Upper lobe of left lung (tissue), 6 donors: ENCODE measurements around the gene CFAP161. TPM values are rescaled to one million over a fixed set of nuclear protein-coding genes. Genes with fewer than 3 reads are reported as not detected.

ENCODE experiments used
- ATAC-seq, 2 donors: fragments of 200-7000 bp; cut with Tn5 transposase; one replicate each; pipeline ENCODE4 v1.9.1; 2022; ENCODE audit warnings: mild to moderate bottlenecking in 2 of 2, moderate library complexity in 2 of 2; ENCODE audit not compliant: low FRiP score in 2 of 2
- DNase-seq, 2 donors: peaks; one replicate each; pipeline ENCODE4 v3.0.0-alpha.2; 2019 to 2020
- H3K27ac ChIP-seq, 4 donors: fragments of 200-600 bp; sonication (generic); one replicate each; pipeline ENCODE4 v1.5.1; 2016 to 2019
- H3K27me3 ChIP-seq, 4 donors: fragments of 200-600 bp; sonication (generic); one replicate each; pipeline ENCODE4 v1.5.1; 2017 to 2019
- H3K36me3 ChIP-seq, 4 donors: fragments of 200-600 bp; sonication (generic); one replicate each; pipeline ENCODE4 v1.5.1; 2016 to 2019
- H3K4me1 ChIP-seq, 4 donors: fragments of 200-600 bp; sonication (generic); one replicate each; pipeline ENCODE4 v1.5.1; 2018 to 2019
- H3K4me3 ChIP-seq, 4 donors: fragments of 200-600 bp; sonication (generic); one replicate each; pipeline ENCODE4 v1.5.1; 2017 to 2019; ENCODE audit warnings: mild to moderate bottlenecking in 2 of 4, moderate library complexity in 1 of 4
- H3K9me3 ChIP-seq, 4 donors: fragments of 200-600 bp; sonication (generic); one replicate each; pipeline ENCODE4 v1.5.1; 2018 to 2019
- EP300 ChIP-seq, 4 donors: sonication (generic); formaldehyde crosslinking; IDR thresholded peaks; one replicate each; pipeline ENCODE4 v1.5.1; 2017; ENCODE audit warnings: antibody characterized with exemption in 4 of 4, control low read depth in 2 of 4
- POLR2A ChIP-seq, 4 donors: fragments of 450-650 bp; IDR thresholded peaks; one replicate each; pipeline ENCODE4 v1.5.1; 2016 to 2017; ENCODE audit warnings: antibody characterized with exemption in 4 of 4, mild to moderate bottlenecking in 2 of 4
- POLR2AphosphoS5 ChIP-seq, 2 donors: sonication (generic); formaldehyde crosslinking; IDR thresholded peaks; one replicate each; pipeline ENCODE4 v1.5.1; 2017; ENCODE audit warnings: antibody characterized with exemption in 2 of 2
- WGBS, 2 donors: methylation state at CpG; one replicate each; pipeline ENCODE4 v1.1.5; 2017 to 2018; 5-methylcytosine and 5-hydroxymethylcytosine counted together
- total RNA-seq, 6 donors: library from RNA; depleted of rRNA in 4 of 6; stranded (reverse); fragments of >200 nt in 4 of 6; gene quantifications; one replicate each; pipeline versions ENCODE4 v1.1.0 to v1.2.1, GENCODE V29; 2016 to 2021
- TF ChIP-seq, protein P1 (sequence below), 6 experiments: fragments of 450-650 bp in 4 of 6; fragments of 200-600 bp in 2 of 6; sonication (generic) in 2 of 6; IDR thresholded peaks; one replicate each; pipeline ENCODE4 v1.5.1; 2016 to 2019; ENCODE audit warnings: antibody characterized with exemption in 6 of 6
- donor health status: DM: no; HTN: no; CAD: no; lungs with moderate emphysema.
- donor health status: DM: no; HTN: yes; CAD: no; lungs with severe emphysema.

Gene CFAP161
- total RNA-seq, 6 donors from 2014 or later, result 1.2 to 9.0 (median 2.6) TPM

DNA sequence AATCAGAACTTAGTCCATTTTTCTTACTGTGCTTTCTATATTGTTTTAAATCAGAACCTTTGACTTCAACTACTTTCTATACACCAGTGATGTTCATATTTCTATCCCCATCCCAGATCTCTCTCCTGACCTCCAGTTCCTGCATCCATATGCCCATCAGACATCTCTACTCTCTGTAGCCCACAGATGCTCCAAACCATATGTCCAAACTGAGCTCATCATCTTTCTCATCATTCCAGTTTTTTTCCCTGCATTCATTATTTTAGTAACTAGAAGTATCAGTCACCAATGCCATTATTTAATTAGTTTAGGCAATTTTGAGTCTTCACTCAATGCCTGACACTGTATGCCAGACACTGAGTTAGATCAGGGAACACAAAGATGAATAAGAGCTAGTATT lies 37.2 kb downstream of the CFAP161 start:
- H3K36me3 ChIP-seq, result no peaks in the 10 kb centered on the region
- H3K27ac ChIP-seq, result no peak overlapping the region
- no peaks in the 10 kb centered on the region for H3K27me3 ChIP-seq
- no peaks in the 10 kb centered on the region for H3K9me3 ChIP-seq
- no peak for TF ChIP-seq EP300 (IDR thresholded peaks at IDR 0.05)
- peaks cover 6 to 15% (median 9%) of the 10 kb centered on the region in 4 donors for H3K4me1 ChIP-seq
- no peak for DNase-seq
- ATAC-seq, result no peak
- H3K4me3 ChIP-seq, result no peak overlapping the region

DNA sequence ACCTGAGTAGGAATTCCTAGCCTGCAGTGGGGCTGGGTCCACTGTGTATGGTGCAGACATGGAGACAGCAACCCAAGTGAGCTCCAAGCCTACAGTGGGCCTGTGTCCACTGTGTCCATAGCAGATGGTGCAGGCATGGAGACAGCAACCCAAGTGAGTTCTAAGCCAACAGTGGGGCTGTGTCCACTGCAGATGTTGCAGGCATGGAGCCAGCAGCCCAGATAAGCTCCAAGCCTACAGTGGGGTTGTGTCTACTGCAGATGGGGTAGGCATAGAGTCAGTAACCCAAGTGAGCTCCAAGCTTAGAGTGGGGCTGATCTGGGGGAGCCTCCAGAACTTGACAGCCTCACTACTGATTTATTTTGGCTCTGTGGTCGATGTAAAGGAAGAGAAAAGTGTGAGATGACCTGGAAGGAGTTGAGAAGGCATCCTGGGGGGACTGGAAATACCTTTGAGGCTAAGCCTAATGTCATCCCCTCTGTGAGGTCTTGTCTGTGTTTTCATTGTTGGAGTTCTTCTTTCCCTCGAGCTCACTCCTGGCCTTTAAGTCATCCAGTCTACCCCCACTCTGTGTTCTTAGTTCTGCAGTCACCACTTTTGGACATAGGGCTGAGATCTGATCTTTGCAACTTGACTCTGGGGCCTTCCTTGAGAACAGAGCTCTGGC lies 40.2 kb downstream of the CFAP161 start:
- Histone ChIP-seq H3K4me3 (no peak overlapping the region), H3K27me3 (no peaks in the 10 kb centered on the region), H3K36me3 (no peaks in the 10 kb centered on the region)

DNA sequence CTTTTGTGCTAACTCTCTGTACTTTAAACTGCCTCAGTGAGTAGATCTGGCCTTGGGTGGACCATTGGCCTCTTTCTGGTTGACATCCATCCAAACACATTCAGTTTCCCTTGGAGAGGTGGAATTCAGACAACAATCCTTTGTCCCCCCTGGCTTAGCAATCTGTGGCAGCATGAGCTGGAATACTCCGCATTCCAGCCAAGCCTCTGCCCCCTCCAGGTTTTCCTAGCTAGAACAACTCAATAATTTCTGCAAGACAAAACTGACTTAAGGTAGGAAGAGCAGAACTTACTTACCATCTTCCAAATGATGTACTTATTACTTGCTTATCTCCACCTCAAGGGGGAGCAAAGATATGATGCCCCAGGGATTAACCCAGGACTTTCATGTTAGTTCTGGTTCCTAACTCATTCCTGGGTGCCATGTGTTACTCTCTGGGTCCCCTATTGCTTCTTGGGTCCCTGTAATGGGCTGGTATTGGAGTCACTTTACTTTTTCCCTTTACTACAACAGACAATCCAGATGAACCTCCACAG lies 40.8 kb downstream of the CFAP161 start:
- TF ChIP-seq, protein P1, sequence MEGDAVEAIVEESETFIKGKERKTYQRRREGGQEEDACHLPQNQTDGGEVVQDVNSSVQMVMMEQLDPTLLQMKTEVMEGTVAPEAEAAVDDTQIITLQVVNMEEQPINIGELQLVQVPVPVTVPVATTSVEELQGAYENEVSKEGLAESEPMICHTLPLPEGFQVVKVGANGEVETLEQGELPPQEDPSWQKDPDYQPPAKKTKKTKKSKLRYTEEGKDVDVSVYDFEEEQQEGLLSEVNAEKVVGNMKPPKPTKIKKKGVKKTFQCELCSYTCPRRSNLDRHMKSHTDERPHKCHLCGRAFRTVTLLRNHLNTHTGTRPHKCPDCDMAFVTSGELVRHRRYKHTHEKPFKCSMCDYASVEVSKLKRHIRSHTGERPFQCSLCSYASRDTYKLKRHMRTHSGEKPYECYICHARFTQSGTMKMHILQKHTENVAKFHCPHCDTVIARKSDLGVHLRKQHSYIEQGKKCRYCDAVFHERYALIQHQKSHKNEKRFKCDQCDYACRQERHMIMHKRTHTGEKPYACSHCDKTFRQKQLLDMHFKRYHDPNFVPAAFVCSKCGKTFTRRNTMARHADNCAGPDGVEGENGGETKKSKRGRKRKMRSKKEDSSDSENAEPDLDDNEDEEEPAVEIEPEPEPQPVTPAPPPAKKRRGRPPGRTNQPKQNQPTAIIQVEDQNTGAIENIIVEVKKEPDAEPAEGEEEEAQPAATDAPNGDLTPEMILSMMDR (IDR thresholded peaks at IDR 0.05), result no peak
- TF ChIP-seq EP300 (IDR thresholded peaks at IDR 0.05) (no peak), POLR2AphosphoS5 (IDR thresholded peaks at IDR 0.05) (no peak), POLR2A (IDR thresholded peaks at IDR 0.05) (no peak)
- Histone ChIP-seq H3K27ac (no peak overlapping the region), H3K4me3 (no peak overlapping the region), H3K27me3 (no peaks in the 10 kb centered on the region), H3K4me1 (peaks cover 0 to 2% (median 0%) of the 10 kb centered on the region in 4 donors), H3K36me3 (no peaks in the 10 kb centered on the region), H3K9me3 (no peaks in the 10 kb centered on the region)
- WGBS, 2 donors, result 79 to 100% methylated on average over 1 of the region's 1 CpG
- ATAC-seq (no peak), DNase-seq (no peak)

More for the DNA sequence above, 40.2 kb downstream of the CFAP161 start:
- WGBS, 2 donors, result 69 to 78% methylated on average over 2 of the region's 2 CpGs
- TF ChIP-seq POLR2A (IDR thresholded peaks at IDR 0.05) (no peak), POLR2AphosphoS5 (IDR thresholded peaks at IDR 0.05) (no peak), EP300 (IDR thresholded peaks at IDR 0.05) (no peak)
- TF ChIP-seq, protein P1 (IDR thresholded peaks at IDR 0.05), result no peak
- ATAC-seq (no peak), DNase-seq (no peak)
- H3K9me3 ChIP-seq, result no peaks in the 10 kb centered on the region
- H3K4me1 ChIP-seq, result peaks cover 0 to 2% (median 0%) of the 10 kb centered on the region in 4 donors
- no peak overlapping the region for H3K27ac ChIP-seq

DNA sequence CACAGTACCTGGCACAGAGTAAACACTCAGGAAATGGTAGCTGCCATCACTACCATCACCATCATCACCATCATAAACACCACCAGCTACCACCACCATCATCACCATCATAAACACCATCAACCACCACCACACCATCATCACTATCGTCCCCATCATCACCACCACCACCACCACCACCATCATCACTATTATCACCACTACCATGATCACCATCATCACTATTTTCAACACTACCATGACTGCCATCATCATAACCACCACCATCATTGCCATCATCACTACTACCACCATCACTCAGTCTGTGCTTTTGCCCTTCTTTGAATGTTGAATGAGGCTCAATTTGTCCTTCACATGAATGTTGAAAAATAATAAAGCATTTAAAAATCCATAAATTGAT lies 41.4 kb downstream of the CFAP161 start:
- peaks cover 0 to 2% (median 0%) of the 10 kb centered on the region in 4 donors for H3K4me1 ChIP-seq
- H3K9me3 ChIP-seq, result no peaks in the 10 kb centered on the region
- DNase-seq (no peak), ATAC-seq (no peak)
- TF ChIP-seq EP300 (IDR thresholded peaks at IDR 0.05), result no peak
- TF ChIP-seq, protein P1 (IDR thresholded peaks at IDR 0.05), result no peak
- no peak for TF ChIP-seq POLR2A (IDR thresholded peaks at IDR 0.05)
- no peak for TF ChIP-seq POLR2AphosphoS5 (IDR thresholded peaks at IDR 0.05)
- H3K27me3 ChIP-seq, result no peaks in the 10 kb centered on the region
- H3K27ac ChIP-seq, result peak overlapping the region in 1 of 4 donors; percentile 13
- H3K36me3 ChIP-seq, result no peaks in the 10 kb centered on the region
- H3K4me3 ChIP-seq, result no peak overlapping the region
- 96% methylated on average over 1 of the region's 1 CpG for WGBS, 2 donors

DNA sequence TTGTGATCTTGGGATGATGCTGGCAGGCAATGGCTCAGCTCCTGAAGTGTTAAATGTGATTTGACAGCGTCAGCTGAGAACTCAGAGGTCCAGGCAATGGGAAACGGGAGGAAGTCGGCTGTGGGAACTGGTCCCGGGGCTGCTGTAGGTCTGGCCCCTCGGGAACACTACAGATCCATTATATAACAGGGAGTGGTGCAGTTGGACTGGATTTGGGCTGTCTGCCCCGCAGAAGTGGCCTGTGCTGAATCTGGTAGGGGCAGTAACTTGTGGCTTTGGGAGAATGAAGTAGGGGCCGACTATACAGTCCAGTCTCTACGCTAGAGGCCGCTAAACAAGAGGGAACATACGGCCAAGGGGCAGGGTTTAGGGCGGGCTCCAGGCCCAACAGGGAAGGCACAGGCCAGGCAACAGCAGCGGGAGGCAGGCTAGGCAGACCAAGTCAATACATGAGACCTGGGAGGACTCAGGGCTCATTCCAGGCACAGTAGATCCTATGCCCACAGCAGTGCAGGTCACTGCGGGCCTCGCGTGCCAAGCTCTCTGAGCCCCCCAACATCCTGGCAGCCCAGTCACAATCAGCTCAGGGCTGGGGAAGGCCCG lies 42.3 kb downstream of the CFAP161 start:
- TF ChIP-seq POLR2A (IDR thresholded peaks at IDR 0.05) (no peak), EP300 (IDR thresholded peaks at IDR 0.05) (no peak), POLR2AphosphoS5 (IDR thresholded peaks at IDR 0.05) (no peak)
- TF ChIP-seq, protein P1 (IDR thresholded peaks at IDR 0.05), result no peak
- no peaks in the 10 kb centered on the region for H3K9me3 ChIP-seq
- peaks cover 0 to 4% (median 1%) of the 10 kb centered on the region in 4 donors for H3K4me1 ChIP-seq
- H3K36me3 ChIP-seq, result no peaks in the 10 kb centered on the region
- peak overlapping the region; percentile 38 to 71 (median 58) for H3K27ac ChIP-seq
- no peak overlapping the region for H3K4me3 ChIP-seq
- DNase-seq (peak in 1 of 2 donors; percentile 56), ATAC-seq (peak; percentile 56 to 87)
- no peaks in the 10 kb centered on the region for H3K27me3 ChIP-seq
- 83 to 85% methylated on average over 6 to 16 of the region's 16 CpGs for WGBS, 2 donors
